SHP77 (cell line): ENCODE data around the gene ECI1.
"Not testable (repeated sequence)": the region's sequence is repeated elsewhere in the genome, so short reads cannot be mapped to it uniquely, and the experiment has no call there.

Source experiments
- DNase-seq, 2 experiments: peaks; one replicate each; lab custom pipeline; 2025; lab: John Stamatoyannopoulos, UW

The ECI1 gene

GRCh38 chr16:2278956-2279800 lies 27.8 kb upstream of the ECI1 start:
- DNase-seq = no peak

GRCh38 chr16:2278272-2278608 lies 26.9 kb upstream of the ECI1 start:
- DNase-seq = no peak

GRCh38 chr16:2277466-2278271 lies 26.3 kb upstream of the ECI1 start:
- no peak for DNase-seq

GRCh38 chr16:2276368-2277195 lies 25.2 kb upstream of the ECI1 start:
- DNase-seq = no peak

- no peak for DNase-seq
Measured at GRCh38 chr16:2275476-2276367, 24.3 kb upstream of the ECI1 start.

GRCh38 chr16:2273931-2274330 lies 22.5 kb upstream of the ECI1 start:
- DNase-seq = no peak

GRCh38 chr16:2273484-2273883 lies 22.1 kb upstream of the ECI1 start:
- no peak for DNase-seq

GRCh38 chr16:2271848-2272461 lies 20.6 kb upstream of the ECI1 start:
- no peak for DNase-seq

- no peak for DNase-seq
Measured at GRCh38 chr16:2270588-2271470, 19.4 kb upstream of the ECI1 start.

GRCh38 chr16:2270070-2270462 lies 18.7 kb upstream of the ECI1 start:
- DNase-seq = no peak

- DNase-seq = peak; percentile 80 to 89
Measured at GRCh38 chr16:2267913-2268666, 16.7 kb upstream of the ECI1 start, which contains the start of gene RNPS1. Gene RNPS1 (minus strand): TSS chr16:2268126. CDS start chr16:2264643, 3,483 bp downstream.

- DNase-seq = peak; percentile 53 to 62
Measured at GRCh38 chr16:2267505-2267912, 16.1 kb upstream of the ECI1 start.

GRCh38 chr16:2266887-2267286 lies 15.5 kb upstream of the ECI1 start:
- DNase-seq = not testable (repeated sequence)

- DNase-seq = not testable (repeated sequence)
Measured at GRCh38 chr16:2263026-2263425, 11.6 kb upstream of the ECI1 start.

- DNase-seq = no peak
Measured at GRCh38 chr16:2260250-2260649, 8.9 kb upstream of the ECI1 start.

- DNase-seq = not testable (repeated sequence)
Measured at GRCh38 chr16:2258530-2258929, 7.1 kb upstream of the ECI1 start.

GRCh38 chr16:2257726-2258125 lies 6.3 kb upstream of the ECI1 start:
- no peak for DNase-seq

GRCh38 chr16:2256531-2257140 lies 5.2 kb upstream of the ECI1 start:
- no peak for DNase-seq

- DNase-seq = no peak
Measured at GRCh38 chr16:2253293-2253692, 1.9 kb upstream of the ECI1 start.
